Amygdala (tissue), 56 donors: ENCODE data around the gene OAS2.

Source experiments
- DNase-seq, 56 donors: peaks; one replicate each; lab custom pipeline; 2025; lab: John Stamatoyannopoulos, UW

Gene OAS2

GRCh38 chr12:113056381-113056630, 78.0 kb downstream of the OAS2 start:
- DNase-seq: no peak

- peak in 29 of 56 donors; percentile 11 to 60 (median 29) for DNase-seq
These were observed 78.5 kb downstream of the OAS2 start, which contains the start of gene DTX1 for GRCh38 chr12:113056631-113057488. Gene DTX1, plus strand, starts transcription at chr12:113056730. Its CDS starts 1,463 bp downstream, at chr12:113058193.

GRCh38 chr12:113057565-113058485, 79.5 kb downstream of the OAS2 start:
- peak in 4 of 56 donors; percentile 21 to 36 (median 26) for DNase-seq

- DNase-seq: no peak
These were observed 80.2 kb downstream of the OAS2 start for GRCh38 chr12:113058553-113058952.

GRCh38 chr12:113059071-113059595, 80.8 kb downstream of the OAS2 start:
- DNase-seq: no peak

GRCh38 chr12:113060336-113060960, 82.1 kb downstream of the OAS2 start:
- DNase-seq: no peak

GRCh38 chr12:113061061-113061694, 82.9 kb downstream of the OAS2 start:
- DNase-seq: peak in 1 of 56 donors; percentile 27
